ENCODE data around the gene TNFSF9.

The TNFSF9 gene

DNA sequence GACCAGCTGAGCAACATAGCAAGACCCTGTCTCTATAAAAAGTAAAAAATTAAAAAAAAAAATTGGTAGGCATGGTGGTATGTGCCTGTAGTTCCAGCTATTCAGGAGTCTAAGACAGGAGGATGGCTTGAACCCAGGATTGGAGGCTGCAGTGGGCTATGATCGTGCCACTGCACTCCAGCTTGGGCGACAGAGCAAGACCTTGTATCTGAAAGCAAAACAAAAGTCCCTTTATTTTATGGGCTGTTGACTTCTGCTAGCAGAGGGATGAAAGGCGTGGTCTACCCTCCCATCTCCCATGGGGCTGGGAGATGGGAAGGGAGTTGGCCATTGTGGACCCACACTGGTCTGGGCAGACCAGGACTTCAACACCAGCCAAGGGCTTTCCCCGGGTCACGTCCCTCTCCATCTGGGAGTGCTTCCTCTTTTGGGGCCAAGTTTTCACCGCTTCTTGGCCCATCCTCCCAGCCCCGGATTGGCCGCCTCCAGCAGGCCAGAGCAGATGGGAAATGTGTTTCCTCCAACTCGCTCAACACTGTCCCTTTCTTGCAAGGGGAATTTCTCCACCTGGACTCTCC, 2.2 kb upstream of the TNFSF9 start:
- Histone ChIP-seq H3K4me1 (ENCODE audit: insufficient read depth, low read length) (peaks cover 5% of the 10 kb centered on the region; the same call in 1 of the 2 replicates), H3K27me3 (ENCODE audit: insufficient read depth, low read length) (peaks cover 46% of the 10 kb centered on the region), H3K36me3 (ENCODE audit: insufficient read depth, low read length) (no peaks in the 10 kb centered on the region), H3K27ac (ENCODE audit: low read depth, low read length) (no peak overlapping the region), H3K9ac (ENCODE audit: low read depth, low read length) (no peak overlapping the region), H3K4me3 (ENCODE audit: low read length) (no peak overlapping the region), H3K9me3 (ENCODE audit: insufficient read depth, low read depth, low read length) (no peaks in the 10 kb centered on the region)
- 70% methylated on average over 8 of the region's 9 CpGs for WGBS

DNA sequence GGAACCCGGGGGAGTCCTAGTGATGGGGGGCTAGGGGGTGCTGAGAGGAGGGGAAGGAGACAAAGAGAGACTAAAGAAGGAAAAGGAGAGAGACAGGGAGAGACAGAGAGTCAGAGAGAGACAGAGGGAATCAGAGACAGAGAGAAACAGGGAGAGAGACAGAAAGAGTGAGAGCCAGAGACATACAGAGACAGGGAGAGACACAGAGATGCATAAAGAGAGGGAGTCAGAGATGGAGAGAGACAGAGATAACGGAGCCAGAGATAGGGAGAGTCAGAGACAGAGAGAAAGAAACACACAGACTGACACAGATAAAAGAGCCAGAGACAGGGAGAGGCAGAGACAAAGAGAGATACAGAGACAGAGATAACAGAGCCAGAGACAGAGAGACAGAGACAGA, 1.5 kb upstream of the TNFSF9 start:
- Histone ChIP-seq H3K9ac (ENCODE audit: low read depth, low read length) (no peak overlapping the region), H3K36me3 (ENCODE audit: insufficient read depth, low read length) (no peaks in the 10 kb centered on the region), H3K4me1 (ENCODE audit: insufficient read depth, low read length) (peaks cover 5% of the 10 kb centered on the region; the same call in 1 of the 2 replicates), H3K9me3 (ENCODE audit: insufficient read depth, low read depth, low read length) (no peaks in the 10 kb centered on the region), H3K27me3 (ENCODE audit: insufficient read depth, low read length) (peaks cover 52% of the 10 kb centered on the region), H3K27ac (ENCODE audit: low read depth, low read length) (no peak overlapping the region), H3K4me3 (ENCODE audit: low read length) (no peak overlapping the region)
- WGBS = 35% methylated on average over 2 of the region's 2 CpGs

DNA sequence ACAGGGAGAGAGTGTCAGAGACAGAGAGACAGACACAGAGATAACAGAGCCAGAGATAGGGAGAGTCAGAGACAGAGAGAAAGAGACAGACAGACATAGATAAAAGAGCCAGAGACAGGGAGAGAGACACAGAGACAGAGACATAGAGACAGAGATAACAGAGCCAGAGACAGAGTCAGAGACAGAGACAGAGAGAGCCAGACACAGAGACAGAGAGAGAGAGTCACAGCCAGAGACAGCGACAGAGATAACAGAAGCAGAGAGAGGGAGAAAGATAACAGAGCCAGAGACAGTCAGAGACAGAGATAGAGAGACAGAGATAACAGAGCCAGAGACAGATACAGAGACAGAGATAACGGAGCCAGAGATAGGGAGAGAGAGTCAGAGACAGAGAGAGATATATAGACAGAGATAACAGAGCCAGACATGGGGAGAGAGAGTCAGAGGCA, 865 bp upstream of the TNFSF9 start:
- H3K4me1 ChIP-seq (ENCODE audit: insufficient read depth, low read length) = peaks cover 5% of the 10 kb centered on the region; the same call in 1 of the 2 replicates
- H3K9ac ChIP-seq (ENCODE audit: low read depth, low read length) = no peak overlapping the region
- no peaks in the 10 kb centered on the region for H3K9me3 ChIP-seq (ENCODE audit: insufficient read depth, low read depth, low read length)
- no peaks in the 10 kb centered on the region for H3K36me3 ChIP-seq (ENCODE audit: insufficient read depth, low read length)
- 76% methylated on average over 2 of the region's 2 CpGs for WGBS
- H3K27ac ChIP-seq (ENCODE audit: low read depth, low read length) = no peak overlapping the region
- H3K4me3 ChIP-seq (ENCODE audit: low read length) = peak overlapping the region; percentile 66
- peaks cover 58% of the 10 kb centered on the region for H3K27me3 ChIP-seq (ENCODE audit: insufficient read depth, low read length)

DNA sequence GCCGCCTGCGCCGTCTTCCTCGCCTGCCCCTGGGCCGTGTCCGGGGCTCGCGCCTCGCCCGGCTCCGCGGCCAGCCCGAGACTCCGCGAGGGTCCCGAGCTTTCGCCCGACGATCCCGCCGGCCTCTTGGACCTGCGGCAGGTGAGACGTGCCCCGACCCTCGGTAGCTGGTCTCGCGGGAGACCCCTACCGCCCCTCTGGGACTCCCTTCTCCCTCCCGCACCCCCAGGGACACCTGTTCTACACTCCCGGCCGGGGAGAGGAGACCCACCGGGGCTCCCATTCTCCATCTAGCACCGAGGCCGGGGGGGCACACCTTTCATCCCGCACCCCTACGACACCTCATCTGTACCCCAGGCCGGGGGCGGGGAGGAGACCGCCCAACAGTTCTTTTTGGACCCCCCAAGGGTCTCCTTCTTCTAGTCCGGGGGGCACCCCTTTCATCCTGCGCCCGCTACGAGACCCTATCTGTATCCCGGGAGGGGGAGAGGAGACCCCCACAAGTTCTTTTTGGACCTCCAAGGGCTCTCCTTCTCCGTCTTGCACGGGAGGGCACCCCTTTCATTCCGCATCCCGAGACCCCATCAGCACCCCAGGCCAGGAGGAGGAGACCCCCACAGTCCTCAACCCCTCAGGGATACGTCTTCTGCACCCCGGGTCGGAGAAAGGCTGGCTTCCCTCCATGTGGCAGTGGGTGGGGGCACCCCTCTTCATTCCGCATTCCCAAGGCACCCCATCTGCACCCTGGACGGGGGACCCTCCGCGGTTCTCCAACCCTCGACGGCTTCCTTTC, 533 bp downstream of the TNFSF9 start:
- Histone ChIP-seq H3K4me1 (ENCODE audit: insufficient read depth, low read length) (peaks cover 5% of the 10 kb centered on the region; the same call in 1 of the 2 replicates), H3K27ac (ENCODE audit: low read depth, low read length) (no peak overlapping the region), H3K36me3 (ENCODE audit: insufficient read depth, low read length) (no peaks in the 10 kb centered on the region), H3K4me3 (ENCODE audit: low read length) (peak overlapping the region; percentile 66), H3K9me3 (ENCODE audit: insufficient read depth, low read depth, low read length) (no peaks in the 10 kb centered on the region; the same call in 1 of the 2 replicates), H3K27me3 (ENCODE audit: insufficient read depth, low read length) (peaks cover 66% of the 10 kb centered on the region), H3K9ac (ENCODE audit: low read depth, low read length) (peak overlapping the region; percentile 61; the same call in 1 of the 2 replicates)
- 86% methylated on average over 57 of the region's 57 CpGs for WGBS

DNA sequence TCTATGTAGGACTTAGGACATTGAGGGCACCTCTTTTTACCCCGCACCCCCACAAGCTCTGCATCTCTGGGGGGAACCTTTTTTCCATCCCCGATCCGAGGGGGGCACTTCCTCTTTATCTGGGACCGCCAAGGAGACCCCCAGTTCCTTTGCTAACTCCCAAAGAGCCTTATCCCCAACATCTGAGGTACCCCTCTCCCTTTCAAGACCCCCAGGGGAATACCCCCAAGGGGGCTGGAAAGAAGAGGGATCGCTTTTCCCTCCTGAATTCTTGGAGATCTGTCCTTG, 1.1 kb downstream of the TNFSF9 start:
- Histone ChIP-seq H3K36me3 (ENCODE audit: insufficient read depth, low read length) (no peaks in the 10 kb centered on the region), H3K4me3 (ENCODE audit: low read length) (peak overlapping the region; percentile 35; the same call in 1 of the 2 replicates)
- WGBS = 83% methylated on average over 5 of the region's 5 CpGs

DNA sequence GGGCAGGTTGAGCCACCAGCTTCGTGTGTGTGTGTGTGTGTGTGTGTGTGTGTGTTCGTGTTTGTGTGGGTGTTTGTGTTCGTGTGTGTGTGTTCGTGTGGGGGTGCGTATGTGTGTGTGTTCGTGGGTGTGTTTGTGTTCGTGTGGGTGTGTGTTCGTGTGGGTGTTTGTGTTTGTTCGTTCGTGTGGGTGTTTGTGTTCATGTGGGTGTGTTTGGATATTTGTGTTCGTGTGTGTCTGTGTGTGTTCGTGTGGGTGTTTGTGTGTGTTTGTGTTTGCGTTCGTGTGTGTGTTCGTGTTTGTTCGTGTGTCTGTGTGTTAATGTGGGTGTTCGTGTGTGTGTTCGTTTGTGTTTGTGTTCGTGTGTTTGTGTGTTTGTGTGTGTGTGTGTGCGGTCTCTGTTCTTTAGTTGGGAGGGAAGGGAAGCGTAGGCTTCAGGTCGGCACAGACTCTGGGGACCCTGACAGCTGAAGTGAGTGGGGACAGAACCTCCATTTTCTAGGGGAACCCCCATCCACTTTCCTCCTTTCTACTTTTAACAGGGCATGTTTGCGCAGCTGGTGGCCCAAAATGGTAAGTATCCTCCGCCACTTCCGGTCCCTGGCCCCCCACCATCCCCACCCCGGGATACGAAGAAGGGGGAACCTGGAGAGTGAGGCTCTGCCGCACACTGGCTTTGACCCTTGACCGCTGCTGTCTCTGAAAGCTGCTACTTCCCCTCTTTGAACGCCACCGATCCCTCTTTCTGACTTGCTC, 1.6 kb downstream of the TNFSF9 start:
- peak overlapping the region; percentile 35 for H3K4me3 ChIP-seq (ENCODE audit: low read length)
- 79% methylated on average over 31 of the region's 31 CpGs for WGBS
- H3K9me3 ChIP-seq (ENCODE audit: insufficient read depth, low read depth, low read length) = peaks cover 5% of the 10 kb centered on the region
- no peak overlapping the region for H3K9ac ChIP-seq (ENCODE audit: low read depth, low read length)
- peaks cover 66% of the 10 kb centered on the region for H3K27me3 ChIP-seq (ENCODE audit: insufficient read depth, low read length)
- H3K36me3 ChIP-seq (ENCODE audit: insufficient read depth, low read length) = no peaks in the 10 kb centered on the region
- peaks cover 5% of the 10 kb centered on the region; the same call in 1 of the 2 replicates for H3K4me1 ChIP-seq (ENCODE audit: insufficient read depth, low read length)
- no peak overlapping the region for H3K27ac ChIP-seq (ENCODE audit: low read depth, low read length)

More for the DNA sequence above, 1.1 kb downstream of the TNFSF9 start:
- H3K27ac ChIP-seq (ENCODE audit: low read depth, low read length) = no peak overlapping the region
- peaks cover 66% of the 10 kb centered on the region for H3K27me3 ChIP-seq (ENCODE audit: insufficient read depth, low read length)
- no peak overlapping the region for H3K9ac ChIP-seq (ENCODE audit: low read depth, low read length)
- no peaks in the 10 kb centered on the region; the same call in 1 of the 2 replicates for H3K9me3 ChIP-seq (ENCODE audit: insufficient read depth, low read depth, low read length)
- peaks cover 5% of the 10 kb centered on the region; the same call in 1 of the 2 replicates for H3K4me1 ChIP-seq (ENCODE audit: insufficient read depth, low read length)

DNA sequence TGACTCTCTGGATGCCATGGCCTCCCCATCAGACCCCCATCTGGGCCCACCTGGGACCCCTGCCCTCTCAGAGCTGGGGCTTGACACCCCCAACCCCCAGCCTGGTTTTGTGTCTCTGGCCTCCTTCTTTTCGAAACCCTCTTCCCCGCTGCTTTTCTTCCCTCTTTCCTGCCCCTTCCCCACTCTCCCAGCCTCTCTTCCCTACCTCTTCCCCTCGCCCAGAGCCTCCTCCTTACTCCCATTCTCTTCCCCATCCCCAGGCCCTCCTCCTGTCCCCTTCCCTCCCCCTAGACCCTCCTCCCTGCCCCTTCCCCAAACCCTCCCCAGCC, 2.1 kb downstream of the TNFSF9 start:
- Histone ChIP-seq H3K4me1 (ENCODE audit: insufficient read depth, low read length) (peaks cover 5% of the 10 kb centered on the region; the same call in 1 of the 2 replicates), H3K27me3 (ENCODE audit: insufficient read depth, low read length) (peaks cover 66% of the 10 kb centered on the region), H3K9ac (ENCODE audit: low read depth, low read length) (no peak overlapping the region), H3K27ac (ENCODE audit: low read depth, low read length) (no peak overlapping the region), H3K9me3 (ENCODE audit: insufficient read depth, low read depth, low read length) (peaks cover 6% of the 10 kb centered on the region), H3K36me3 (ENCODE audit: insufficient read depth, low read length) (no peaks in the 10 kb centered on the region), H3K4me3 (ENCODE audit: low read length) (peak overlapping the region; percentile 35)
- whole genome bisulfite sequencing = 65% methylated on average over 3 of the region's 3 CpGs

DNA sequence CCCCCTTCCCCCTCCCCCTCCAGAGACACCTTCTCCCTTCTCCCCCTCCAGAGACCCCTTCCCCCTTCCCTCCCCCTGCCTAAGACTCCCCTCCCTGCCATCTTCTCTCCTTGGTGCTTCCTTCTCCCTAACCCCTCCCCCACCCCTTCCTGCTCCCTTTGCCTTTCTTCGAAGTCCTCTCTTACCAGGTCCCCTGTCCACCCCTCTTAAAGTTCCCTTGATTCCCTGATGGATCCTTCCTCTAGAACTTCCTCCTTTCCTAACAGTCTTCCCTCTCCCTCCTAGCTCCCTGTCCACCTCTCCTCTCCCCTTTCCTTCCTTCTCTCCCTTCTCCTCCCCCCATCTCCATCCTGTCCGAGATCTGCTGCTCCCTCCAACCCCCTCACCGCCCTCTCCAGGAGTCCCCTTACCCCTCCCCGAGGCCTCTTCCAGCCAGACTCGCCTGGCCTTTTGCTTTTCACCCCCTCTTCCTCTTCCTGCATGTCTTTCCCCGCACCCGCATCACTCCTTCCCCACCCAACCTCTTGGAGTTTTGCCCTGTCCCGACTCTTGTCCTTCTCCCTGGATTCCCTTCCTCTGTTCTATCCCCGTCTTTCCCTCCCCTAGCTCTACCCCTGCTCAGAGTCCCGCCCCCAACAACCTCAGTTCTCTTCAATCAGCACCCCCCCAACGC, 3.1 kb downstream of the TNFSF9 start:
- peaks cover 5% of the 10 kb centered on the region; the same call in 1 of the 2 replicates for H3K4me1 ChIP-seq (ENCODE audit: insufficient read depth, low read length)
- no peak overlapping the region for H3K9ac ChIP-seq (ENCODE audit: low read depth, low read length)
- H3K27ac ChIP-seq (ENCODE audit: low read depth, low read length) = no peak overlapping the region
- WGBS = 58% methylated on average over 10 of the region's 11 CpGs
- peaks cover 6% of the 10 kb centered on the region for H3K9me3 ChIP-seq (ENCODE audit: insufficient read depth, low read depth, low read length)
- peak overlapping the region; percentile 49 for H3K4me3 ChIP-seq (ENCODE audit: low read length)
- peaks cover 60% of the 10 kb centered on the region for H3K27me3 ChIP-seq (ENCODE audit: insufficient read depth, low read length)
- no peaks in the 10 kb centered on the region for H3K36me3 ChIP-seq (ENCODE audit: insufficient read depth, low read length)

DNA sequence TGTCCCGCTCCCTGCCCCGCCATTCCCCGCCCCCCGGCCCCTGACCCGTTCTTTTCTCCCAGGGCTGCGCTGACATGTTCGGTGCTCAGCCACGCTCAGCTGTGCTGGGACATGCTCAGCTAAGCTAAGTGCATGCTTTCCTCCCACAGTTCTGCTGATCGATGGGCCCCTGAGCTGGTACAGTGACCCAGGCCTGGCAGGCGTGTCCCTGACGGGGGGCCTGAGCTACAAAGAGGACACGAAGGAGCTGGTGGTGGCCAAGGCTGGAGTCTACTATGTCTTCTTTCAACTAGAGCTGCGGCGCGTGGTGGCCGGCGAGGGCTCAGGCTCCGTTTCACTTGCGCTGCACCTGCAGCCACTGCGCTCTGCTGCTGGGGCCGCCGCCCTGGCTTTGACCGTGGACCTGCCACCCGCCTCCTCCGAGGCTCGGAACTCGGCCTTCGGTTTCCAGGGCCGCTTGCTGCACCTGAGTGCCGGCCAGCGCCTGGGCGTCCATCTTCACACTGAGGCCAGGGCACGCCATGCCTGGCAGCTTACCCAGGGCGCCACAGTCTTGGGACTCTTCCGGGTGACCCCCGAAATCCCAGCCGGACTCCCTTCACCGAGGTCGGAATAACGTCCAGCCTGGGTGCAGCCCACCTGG, 3.7 kb downstream of the TNFSF9 start:
- 86% methylated on average over 40 of the region's 40 CpGs for WGBS
- Histone ChIP-seq H3K36me3 (ENCODE audit: insufficient read depth, low read length) (no peaks in the 10 kb centered on the region), H3K4me1 (ENCODE audit: insufficient read depth, low read length) (peaks cover 5% of the 10 kb centered on the region; the same call in 1 of the 2 replicates), H3K27me3 (ENCODE audit: insufficient read depth, low read length) (peaks cover 56% of the 10 kb centered on the region), H3K27ac (ENCODE audit: low read depth, low read length) (no peak overlapping the region), H3K9me3 (ENCODE audit: insufficient read depth, low read depth, low read length) (peaks cover 6% of the 10 kb centered on the region), H3K4me3 (ENCODE audit: low read length) (peak overlapping the region; percentile 34), H3K9ac (ENCODE audit: low read depth, low read length) (no peak overlapping the region)

DNA sequence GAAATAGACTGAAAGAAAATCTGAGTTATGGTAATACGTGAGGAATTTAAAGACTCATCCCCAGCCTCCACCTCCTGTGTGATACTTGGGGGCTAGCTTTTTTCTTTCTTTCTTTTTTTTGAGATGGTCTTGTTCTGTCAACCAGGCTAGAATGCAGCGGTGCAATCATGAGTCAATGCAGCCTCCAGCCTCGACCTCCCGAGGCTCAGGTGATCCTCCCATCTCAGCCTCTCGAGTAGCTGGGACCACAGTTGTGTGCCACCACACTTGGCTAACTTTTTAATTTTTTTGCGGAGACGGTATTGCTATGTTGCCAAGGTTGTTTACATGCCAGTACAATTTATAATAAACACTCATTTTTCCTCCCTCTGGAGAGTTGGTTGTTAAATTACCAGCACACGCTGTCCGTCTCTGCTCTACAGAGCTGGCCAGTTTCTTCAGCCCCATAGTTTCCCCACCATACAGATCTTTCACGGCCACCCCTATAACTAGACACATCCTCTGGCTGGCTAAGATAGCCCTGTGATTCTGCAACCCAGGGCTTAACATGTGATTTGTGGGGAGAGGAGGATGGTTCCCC, 4.8 kb downstream of the TNFSF9 start:
- Histone ChIP-seq H3K4me3 (ENCODE audit: low read length) (no peak overlapping the region), H3K4me1 (ENCODE audit: insufficient read depth, low read length) (peaks cover 5% of the 10 kb centered on the region; the same call in 1 of the 2 replicates), H3K27me3 (ENCODE audit: insufficient read depth, low read length) (peaks cover 45% of the 10 kb centered on the region), H3K36me3 (ENCODE audit: insufficient read depth, low read length) (no peaks in the 10 kb centered on the region), H3K9me3 (ENCODE audit: insufficient read depth, low read depth, low read length) (peaks cover 6% of the 10 kb centered on the region), H3K9ac (ENCODE audit: low read depth, low read length) (no peak overlapping the region), H3K27ac (ENCODE audit: low read depth, low read length) (no peak overlapping the region)
- WGBS = 80% methylated on average over 10 of the region's 10 CpGs

Data from HUES64 (cell line).